Upper lobe of left lung (tissue), 4 donors: ENCODE results near the gene TMEM181.

Experiments
- POLR2A ChIP-seq, 4 donors: fragments of 450-650 bp; IDR thresholded peaks; one replicate each; pipeline ENCODE4 v1.5.1; 2016 to 2017; ENCODE audit warnings: antibody characterized with exemption in 4 of 4, mild to moderate bottlenecking in 2 of 4
- TF ChIP-seq, protein P1 (sequence below), 6 experiments: fragments of 450-650 bp in 4 of 6; fragments of 200-600 bp in 2 of 6; sonication (generic) in 2 of 6; IDR thresholded peaks; one replicate each; pipeline ENCODE4 v1.5.1; 2016 to 2019; ENCODE audit warnings: antibody characterized with exemption in 6 of 6

DNA sequence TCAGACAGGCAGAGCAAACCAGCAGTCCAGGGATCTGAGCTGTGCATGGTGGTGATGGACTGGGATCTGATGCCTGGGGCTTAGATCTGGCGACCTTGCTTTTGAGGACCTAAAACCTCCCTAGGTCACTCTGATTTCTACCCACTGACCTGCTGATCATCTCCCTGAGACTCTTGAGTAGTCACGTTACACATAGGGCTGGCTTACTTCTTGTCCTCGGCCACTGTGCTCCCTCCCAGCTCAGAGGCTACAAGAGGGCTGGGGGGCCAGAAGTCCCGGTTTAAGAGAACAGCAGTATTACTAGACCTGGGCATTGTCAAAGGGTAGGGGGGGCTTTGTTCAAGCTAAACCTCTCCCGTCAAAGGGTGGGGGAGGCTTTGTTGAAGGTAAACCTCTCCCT, 79.2 kb downstream of the TMEM181 start:
- TF ChIP-seq, protein P1, sequence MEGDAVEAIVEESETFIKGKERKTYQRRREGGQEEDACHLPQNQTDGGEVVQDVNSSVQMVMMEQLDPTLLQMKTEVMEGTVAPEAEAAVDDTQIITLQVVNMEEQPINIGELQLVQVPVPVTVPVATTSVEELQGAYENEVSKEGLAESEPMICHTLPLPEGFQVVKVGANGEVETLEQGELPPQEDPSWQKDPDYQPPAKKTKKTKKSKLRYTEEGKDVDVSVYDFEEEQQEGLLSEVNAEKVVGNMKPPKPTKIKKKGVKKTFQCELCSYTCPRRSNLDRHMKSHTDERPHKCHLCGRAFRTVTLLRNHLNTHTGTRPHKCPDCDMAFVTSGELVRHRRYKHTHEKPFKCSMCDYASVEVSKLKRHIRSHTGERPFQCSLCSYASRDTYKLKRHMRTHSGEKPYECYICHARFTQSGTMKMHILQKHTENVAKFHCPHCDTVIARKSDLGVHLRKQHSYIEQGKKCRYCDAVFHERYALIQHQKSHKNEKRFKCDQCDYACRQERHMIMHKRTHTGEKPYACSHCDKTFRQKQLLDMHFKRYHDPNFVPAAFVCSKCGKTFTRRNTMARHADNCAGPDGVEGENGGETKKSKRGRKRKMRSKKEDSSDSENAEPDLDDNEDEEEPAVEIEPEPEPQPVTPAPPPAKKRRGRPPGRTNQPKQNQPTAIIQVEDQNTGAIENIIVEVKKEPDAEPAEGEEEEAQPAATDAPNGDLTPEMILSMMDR (IDR thresholded peaks at IDR 0.05): no peak
- no peak for TF ChIP-seq POLR2A (IDR thresholded peaks at IDR 0.05)
